IMR-90 (cell line): ENCODE measurements around the gene C2CD4C. TPM values are rescaled to one million over a fixed set of nuclear protein-coding genes. Genes with fewer than 3 reads are reported as not detected.

ENCODE experiments used
- ATAC-seq: fragments of 200-7000 bp; cut with Tn5 transposase; 2 replicates; pipeline ENCODE4 v1.9.1; 2020; ENCODE audit warnings: low read depth, mild to moderate bottlenecking, moderate library complexity
- BruUV-seq: library from RNA; stranded (reverse); fragments of 400-500 nt; replicated peaks from 2 replicates; lab custom pipeline; 2021; lab: Mats Ljungman, UMichigan
- CTCF ChIA-PET: fragments of 300-600 bp; formaldehyde crosslinking; extraction: SDS; loops from one replicate; lab custom pipeline; 2021; ENCODE audit warnings: antibody characterized with exemption; lab: Yijun Ruan, JAX
- POLR2A ChIA-PET: fragments of 300-600 bp; sonication (Branson Sonifier 250); formaldehyde crosslinking; loops from one replicate; lab custom pipeline; 2022; ENCODE audit warnings: antibody characterized with exemption; ENCODE audit not compliant: unreplicated experiment; lab: Charles Lee
- DNase-seq: peaks from one replicate; pipeline ENCODE4 v3.0.0; 2013
- H2AFZ ChIP-seq: replicated peaks from 2 replicates; pipeline ENCODE3; 2013; ENCODE audit warnings: low read length, mild to moderate bottlenecking; ENCODE audit not compliant: poor library complexity
- H2AK5ac ChIP-seq: 2 replicates; pipeline ENCODE4 v1.6.1; 2013; ENCODE audit warnings: low read depth, low read length, inconsistent platforms
- H2AK9ac ChIP-seq: replicated peaks from 2 replicates; pipeline ENCODE3; 2013; ENCODE audit warnings: mild to moderate bottlenecking, low read depth, low read length, moderate library complexity; ENCODE audit not compliant: poor library complexity
- H2BK120ac ChIP-seq: 2 replicates; pipeline ENCODE4 v1.6.1; 2013; ENCODE audit warnings: low read depth, low read length, inconsistent platforms
- H2BK15ac ChIP-seq: 3 replicates; pipeline ENCODE4 v1.6.1; 2013; ENCODE audit warnings: low read depth, low read length, inconsistent platforms
- H2BK20ac ChIP-seq: 2 replicates; pipeline ENCODE4 v1.6.1; 2013; ENCODE audit warnings: low read depth, mild to moderate bottlenecking, inconsistent platforms, low read length, moderate library complexity
- H2BK5ac ChIP-seq: 2 replicates; pipeline ENCODE4 v1.6.1; 2013; ENCODE audit warnings: mild to moderate bottlenecking, low read depth, low read length, inconsistent platforms; ENCODE audit not compliant: poor library complexity, severe bottlenecking
- H3K14ac ChIP-seq: replicated peaks from 2 replicates; pipeline ENCODE4 v1.6.1; 2013; ENCODE audit warnings: low read depth, low read length, inconsistent platforms
- H3K18ac ChIP-seq: 2 replicates; pipeline ENCODE4 v1.6.1; 2013; ENCODE audit warnings: low read depth, low read length, control low read depth
- H3K23ac ChIP-seq: 2 replicates; pipeline ENCODE4 v1.6.1; 2013; ENCODE audit warnings: low read depth, low read length, inconsistent platforms
- H3K27ac ChIP-seq: 2 replicates; pipeline ENCODE4 v1.5.1; 2013; ENCODE audit warnings: mild to moderate bottlenecking, control low read depth, low read length; ENCODE audit not compliant: insufficient read depth
- H3K27me3 ChIP-seq: 2 replicates; pipeline ENCODE4 v1.6.1; 2013; ENCODE audit warnings: low read length; ENCODE audit not compliant: control insufficient read depth, insufficient read depth
- H3K36me3 ChIP-seq: 2 replicates; pipeline ENCODE4 v1.6.1; 2013; ENCODE audit warnings: low read length, mixed read lengths; ENCODE audit not compliant: control insufficient read depth, insufficient read depth
- H3K4ac ChIP-seq: 2 replicates; pipeline ENCODE4 v1.6.1; 2013; ENCODE audit warnings: low read depth, low read length, inconsistent platforms
- H3K4me1 ChIP-seq: 2 replicates; pipeline ENCODE4 v1.6.1; 2013; ENCODE audit warnings: low read length, mixed read lengths; ENCODE audit not compliant: control insufficient read depth, insufficient read depth
- H3K4me2 ChIP-seq: 2 replicates; pipeline ENCODE4 v1.6.1; 2013; ENCODE audit warnings: low read depth, mild to moderate bottlenecking, control low read depth, low read length, moderate library complexity
- H3K4me3 ChIP-seq: 2 replicates; pipeline ENCODE4 v1.5.1; 2013; ENCODE audit warnings: low read depth, mild to moderate bottlenecking, control low read depth, low read length, moderate library complexity; ENCODE audit not compliant: insufficient read depth
- H3K56ac ChIP-seq: 2 replicates; pipeline ENCODE4 v1.6.1; 2013; ENCODE audit warnings: low read length, inconsistent platforms; ENCODE audit not compliant: insufficient read depth; ENCODE audit errors: extremely low read depth
- H3K79me1 ChIP-seq, 2 experiments: 2 replicates each; pipeline ENCODE4 v1.6.1; 2013; ENCODE audit warnings: low read length in 2 of 2, inconsistent platforms in 1 of 2, low read depth in 1 of 2
- H3K9ac ChIP-seq: 2 replicates; pipeline ENCODE4 v1.6.1; 2013; ENCODE audit warnings: low read depth, low read length, control low read depth
- H3K9me1 ChIP-seq: 2 replicates; pipeline ENCODE4 v1.6.1; 2013; ENCODE audit warnings: low read length, inconsistent platforms; ENCODE audit not compliant: insufficient read depth
- H3K9me3 ChIP-seq: 2 replicates; pipeline ENCODE4 v1.6.1; 2013; ENCODE audit warnings: low read length; ENCODE audit not compliant: control insufficient read depth, insufficient read depth
- H4K20me1 ChIP-seq: 2 replicates; pipeline ENCODE4 v1.6.1; 2013; ENCODE audit warnings: low read length, inconsistent platforms; ENCODE audit not compliant: insufficient read depth
- H4K5ac ChIP-seq: 2 replicates; pipeline ENCODE4 v1.6.1; 2013; ENCODE audit warnings: mild to moderate bottlenecking, low read depth, low read length, control low read depth
- H4K8ac ChIP-seq, 2 experiments: 2 replicates each; pipeline ENCODE4 v1.6.1; 2013; ENCODE audit warnings: low read depth in 2 of 2, low read length in 2 of 2, control low read depth in 1 of 2, inconsistent platforms in 1 of 2
- H4K91ac ChIP-seq: 2 replicates; pipeline ENCODE4 v1.6.1; 2013; ENCODE audit warnings: low read depth, low read length, inconsistent platforms; ENCODE audit not compliant: insufficient read depth
- BHLHE40 ChIP-seq: fragments of 150-350 bp; IDR thresholded peaks from 2 replicates; pipeline ENCODE4 v1.6.1; 2016; ENCODE audit warnings: mild to moderate bottlenecking, low read depth, low read length
- CEBPB ChIP-seq: IDR thresholded peaks from 2 replicates; pipeline ENCODE4 v1.6.1; 2012; ENCODE audit warnings: low read depth, low read length, improper control_type of control experiment
- CHD1 ChIP-seq: IDR thresholded peaks from 2 replicates; pipeline ENCODE4 v1.6.1; 2012; ENCODE audit warnings: low read depth, low read length, improper control_type of control experiment
- FOS ChIP-seq: fragments of 150-350 bp; IDR thresholded peaks from 2 replicates; pipeline ENCODE4 v1.6.1; 2016; ENCODE audit warnings: low read depth, low read length
- MAZ ChIP-seq: IDR thresholded peaks from 2 replicates; pipeline ENCODE4 v1.6.1; 2012; ENCODE audit warnings: low read depth, mild to moderate bottlenecking, low read length, improper control_type of control experiment, moderate library complexity, borderline replicate concordance
- MXI1 ChIP-seq: IDR thresholded peaks from 2 replicates; pipeline ENCODE4 v1.6.1; 2012; ENCODE audit warnings: low read depth, mild to moderate bottlenecking, low read length, moderate library complexity, borderline replicate concordance
- NFE2L2 ChIP-seq: fragments of 150-350 bp; IDR thresholded peaks from 2 replicates; pipeline ENCODE4 v1.6.1; 2016; ENCODE audit warnings: low read depth, mild to moderate bottlenecking, low read length
- POLR2A ChIP-seq: IDR thresholded peaks from 2 replicates; pipeline ENCODE4 v1.6.1; 2012; ENCODE audit warnings: mild to moderate bottlenecking, low read depth, low read length
- RAD21 ChIP-seq: IDR thresholded peaks from 2 replicates; pipeline ENCODE4 v1.6.1; 2012; ENCODE audit warnings: low read length, improper control_type of control experiment
- RFX5 ChIP-seq: IDR thresholded peaks from 2 replicates; pipeline ENCODE4 v1.8.0; 2012; ENCODE audit warnings: low read depth, mild to moderate bottlenecking, low read length, moderate library complexity
- SMC3 ChIP-seq: fragments of 150-350 bp; IDR thresholded peaks from 2 replicates; pipeline ENCODE4 v1.6.1; 2016; ENCODE audit warnings: low read depth, mild to moderate bottlenecking, antibody characterized with exemption, low read length, moderate library complexity
- USF2 ChIP-seq: fragments of 150-350 bp; IDR thresholded peaks from 2 replicates; pipeline ENCODE4 v1.6.1; 2017; ENCODE audit warnings: mild to moderate bottlenecking, antibody characterized with exemption, low read length, low read depth
- WGBS, 2 experiments: methylation state at CpG; one replicate each; pipeline versions ENCODE4 v1.1.5 to v1.1.7; 2013; ENCODE audit warnings: missing lambda C conversion rate in 2 of 2; ENCODE audit not compliant: insufficient read length in 1 of 2; ENCODE audit errors: extremely low coverage in 2 of 2; 5-methylcytosine and 5-hydroxymethylcytosine counted together
- dilution Hi-C: fragments of 300-500 bp; cut with HindIII; formaldehyde crosslinking; loops from one replicate; pipeline ENCODE4 v1.14.3; 2018; ENCODE audit warnings: low sequenced_read_pairs; ENCODE audit not compliant: unreplicated experiment
- in situ Hi-C: fragments of 300-500 bp; cut with MboI; formaldehyde crosslinking; loops from 3 replicates; pipeline ENCODE4 v1.14.3; 2019; ENCODE audit warnings: low sequenced_read_pairs, inconsistent platforms, mixed read lengths
- intact Hi-C: fragments of 100-400 bp; cut with micrococcal nuclease; formaldehyde crosslinking; loops from 2 replicates; pipeline ENCODE4 v1.10.0; 2022
- polyA plus RNA-seq, 3 experiments: library from polyadenylated mRNA; depleted of rRNA; stranded (reverse); fragments of >200 nt; gene quantifications; 2 replicates each; pipeline ENCODE4 v1.2.3, GENCODE V29; 2012; ENCODE audit warnings: low replicate concordance in 1 of 3
- total RNA-seq: library from RNA; depleted of rRNA; stranded (reverse); fragments of >200 nt; gene quantifications from 2 replicates; pipeline ENCODE4 v1.2.3, GENCODE V29; 2012

C2CD4C gene
- total and polyA plus RNA-seq, 2 of the 4 experiments (the other 2 are of a cell fraction): under 0.01 to 0.07 TPM

GRCh38 chr19:410243-410781 lies 1.4 kb upstream of the C2CD4C start:
- POLR2A ChIA-PET: no interaction called here
- DNase-seq (no peak), ATAC-seq (no peak)
- no peak overlapping the region for H3K18ac ChIP-seq
- no peaks in the 10 kb centered on the region for H4K20me1 ChIP-seq
- dilution Hi-C loops (no loop called here), intact Hi-C loops (no loop called here), in situ Hi-C loops (no loop called here)
- H3K27me3 ChIP-seq: peaks cover 41% of the 10 kb centered on the region
- no peak overlapping the region for H3K56ac ChIP-seq
- no peak overlapping the region for H2BK20ac ChIP-seq
- H3K9ac ChIP-seq: no peak overlapping the region
- H3K4me3 ChIP-seq: no peak overlapping the region
- H2AK9ac ChIP-seq: no peak overlapping the region
- no peak overlapping the region for H2BK15ac ChIP-seq
- H2BK5ac ChIP-seq: no peak overlapping the region
- no peak overlapping the region for H4K8ac ChIP-seq
- H2AK5ac ChIP-seq: no peak overlapping the region
- CTCF ChIA-PET: no interaction called here
- WGBS, 2 experiments: 28% methylated on average over 3 of the region's 21 CpGs; no CpG with 5 or more reads in 1 of the 2 experiments
- no peak overlapping the region for H3K14ac ChIP-seq
- H3K79me1 ChIP-seq: no peaks in the 10 kb centered on the region
- no peak for TF ChIP-seq RAD21
- no peak for TF ChIP-seq FOS
- no peak for TF ChIP-seq RFX5
- no peak for TF ChIP-seq MXI1
- no peak for TF ChIP-seq CHD1
- TF ChIP-seq POLR2A: no peak
- TF ChIP-seq CEBPB: no peak
- no peak for TF ChIP-seq USF2
- no peak for TF ChIP-seq SMC3
- TF ChIP-seq MAZ: no peak
- TF ChIP-seq NFE2L2: no peak
- TF ChIP-seq BHLHE40: no peak
- H2AFZ ChIP-seq: no peak overlapping the region
- H3K9me3 ChIP-seq: no peaks in the 10 kb centered on the region
- no peak overlapping the region for H3K4ac ChIP-seq
- BruUV-seq: no TSS peak
- no peaks in the 10 kb centered on the region for H3K4me1 ChIP-seq
- H4K5ac ChIP-seq: no peak overlapping the region
- H3K27ac ChIP-seq: no peak overlapping the region
- no peak overlapping the region for H4K91ac ChIP-seq
- no peaks in the 10 kb centered on the region for H3K36me3 ChIP-seq
- no peaks in the 10 kb centered on the region for H3K9me1 ChIP-seq
- H3K4me2 ChIP-seq: no peak overlapping the region
- H3K23ac ChIP-seq: no peak overlapping the region
- no peak overlapping the region for H2BK120ac ChIP-seq
